KOPT-K1 (cell line): ENCODE data around the gene VPS37C.

ENCODE experiments used
- H3K27ac ChIP-seq: fragments of 200-600 bp; sonication (generic); 2 replicates; pipeline ENCODE4 v1.5.1; 2016; ENCODE audit warnings: antibody characterized with exemption, mild to moderate bottlenecking, low read depth, low read length; ENCODE audit not compliant: poor library complexity, severe bottlenecking
- H3K36me3 ChIP-seq: fragments of 200-600 bp; sonication (generic); 2 replicates; pipeline ENCODE4 v1.5.1; 2017; ENCODE audit warnings: antibody characterized with exemption, mild to moderate bottlenecking, low read length, moderate library complexity; ENCODE audit not compliant: insufficient read depth
- H3K9me3 ChIP-seq: fragments of 200-600 bp; sonication (generic); 2 replicates; pipeline ENCODE4 v1.5.1; 2017; ENCODE audit warnings: antibody characterized with exemption, low read length, mild to moderate bottlenecking; ENCODE audit not compliant: insufficient read depth, poor library complexity, severe bottlenecking

Gene VPS37C

GRCh38 chr11:61134801-61135257 lies 26.4 kb downstream of the VPS37C start:
- Histone ChIP-seq H3K9me3 (no peaks in the 10 kb centered on the region), H3K36me3 (no peaks in the 10 kb centered on the region), H3K27ac (no peak overlapping the region)

- Histone ChIP-seq H3K36me3 (no peaks in the 10 kb centered on the region), H3K9me3 (no peaks in the 10 kb centered on the region), H3K27ac (no peak overlapping the region)
Measured at GRCh38 chr11:61133956-61134662, 27.1 kb downstream of the VPS37C start.

- Histone ChIP-seq H3K36me3 (peaks cover 3% of the 10 kb centered on the region; the same call in 1 of the 2 replicates), H3K9me3 (no peaks in the 10 kb centered on the region), H3K27ac (no peak overlapping the region)
Measured at GRCh38 chr11:61133145-61133544, 28.1 kb downstream of the VPS37C start.

- no peak overlapping the region for H3K27ac ChIP-seq
- H3K9me3 ChIP-seq: no peaks in the 10 kb centered on the region
- H3K36me3 ChIP-seq: peaks cover 8% of the 10 kb centered on the region
Measured at GRCh38 chr11:61132646-61133045, 28.6 kb downstream of the VPS37C start.

- H3K36me3 ChIP-seq: peaks cover 14% of the 10 kb centered on the region
- H3K9me3 ChIP-seq: no peaks in the 10 kb centered on the region
- no peak overlapping the region for H3K27ac ChIP-seq
Measured at GRCh38 chr11:61131998-61132555, 29.1 kb downstream of the VPS37C start.

- Histone ChIP-seq H3K9me3 (no peaks in the 10 kb centered on the region), H3K36me3 (peaks cover 18% of the 10 kb centered on the region), H3K27ac (no peak overlapping the region)
Measured at GRCh38 chr11:61131586-61131985, 29.6 kb downstream of the VPS37C start.

- no peak overlapping the region for H3K27ac ChIP-seq
Measured at GRCh38 chr11:61131186-61131585, 30.0 kb downstream of the VPS37C start.

GRCh38 chr11:61129639-61130523 lies 31.3 kb downstream of the VPS37C start:
- Histone ChIP-seq H3K9me3 (no peaks in the 10 kb centered on the region), H3K36me3 (peaks cover 36% of the 10 kb centered on the region), H3K27ac (peak overlapping the region; percentile 64)

More at GRCh38 chr11:61131186-61131585, 30.0 kb downstream of the VPS37C start:
- Histone ChIP-seq H3K36me3 (peaks cover 22% of the 10 kb centered on the region), H3K9me3 (no peaks in the 10 kb centered on the region)

GRCh38 chr11:61128947-61129638 lies 32.1 kb downstream of the VPS37C start:
- peak overlapping the region; percentile 64 for H3K27ac ChIP-seq
- H3K9me3 ChIP-seq: no peaks in the 10 kb centered on the region

GRCh38 chr11:61127991-61128390 lies 33.2 kb downstream of the VPS37C start:
- H3K27ac ChIP-seq: no peak overlapping the region
- H3K9me3 ChIP-seq: no peaks in the 10 kb centered on the region
- H3K36me3 ChIP-seq: peaks cover 53% of the 10 kb centered on the region

More at GRCh38 chr11:61128947-61129638, 32.1 kb downstream of the VPS37C start:
- peaks cover 43% of the 10 kb centered on the region for H3K36me3 ChIP-seq

GRCh38 chr11:61126256-61126655 lies 35.0 kb downstream of the VPS37C start:
- H3K27ac ChIP-seq: no peak overlapping the region
- peaks cover 71% of the 10 kb centered on the region for H3K36me3 ChIP-seq
- H3K9me3 ChIP-seq: no peaks in the 10 kb centered on the region

- Histone ChIP-seq H3K36me3 (peaks cover 80% of the 10 kb centered on the region), H3K9me3 (no peaks in the 10 kb centered on the region), H3K27ac (no peak overlapping the region)
Measured at GRCh38 chr11:61125310-61125684, 35.9 kb downstream of the VPS37C start.

- H3K27ac ChIP-seq: no peak overlapping the region
Measured at GRCh38 chr11:61124574-61125309, 36.5 kb downstream of the VPS37C start.

More at GRCh38 chr11:61124574-61125309, 36.5 kb downstream of the VPS37C start:
- peaks cover 86% of the 10 kb centered on the region for H3K36me3 ChIP-seq
- H3K9me3 ChIP-seq: no peaks in the 10 kb centered on the region
